GM19397 (cell line): Measurements from ENCODE around the gene PSMC4.

Source experiments
- ATAC-seq: cut with Tn5 transposase; IDR thresholded peaks from one replicate; pipeline ENCODE4 v1.9.1; 2021; ENCODE audit warnings: mild to moderate bottlenecking, moderate library complexity; ENCODE audit not compliant: unreplicated experiment

PSMC4 gene

GRCh38 chr19:39987167-39987566, 16.2 kb downstream of the PSMC4 start:
- ATAC-seq, result no peak

- no peak for ATAC-seq
Observed at GRCh38 chr19:39987596-39987995, 16.6 kb downstream of the PSMC4 start.

- no peak for ATAC-seq
Observed at GRCh38 chr19:39993605-39994004, 22.6 kb downstream of the PSMC4 start.

- no peak for ATAC-seq
Observed at GRCh38 chr19:39994361-39994760, 23.4 kb downstream of the PSMC4 start.

GRCh38 chr19:39995794-39996193, 24.8 kb downstream of the PSMC4 start:
- no peak for ATAC-seq

GRCh38 chr19:39996218-39996810, 25.3 kb downstream of the PSMC4 start:
- ATAC-seq, result peak; percentile 11

- peak; percentile 92 for ATAC-seq
Observed at GRCh38 chr19:39996811-39997637, 26.1 kb downstream of the PSMC4 start, which contains the start of gene ZNF546. TSS of gene ZNF546 (plus strand) at chr19:39997060. CDS start at chr19:39998327, 1,267 bp downstream.

GRCh38 chr19:39997638-39998216, 26.8 kb downstream of the PSMC4 start:
- no peak for ATAC-seq

- ATAC-seq, result no peak
Observed at GRCh38 chr19:39998501-39998900, 27.5 kb downstream of the PSMC4 start.

- no peak for ATAC-seq
Observed at GRCh38 chr19:40005691-40006272, 34.8 kb downstream of the PSMC4 start.

- no peak for ATAC-seq
Observed at GRCh38 chr19:40006273-40006691, 35.3 kb downstream of the PSMC4 start.

- no peak for ATAC-seq
Observed at GRCh38 chr19:40009674-40010073, 38.7 kb downstream of the PSMC4 start.

- no peak for ATAC-seq
Observed at GRCh38 chr19:40013991-40014390, 43.0 kb downstream of the PSMC4 start.

- ATAC-seq, result no peak
Observed at GRCh38 chr19:40023969-40024368, 53.0 kb downstream of the PSMC4 start.

- ATAC-seq, result no peak
Observed at GRCh38 chr19:40025938-40026596, 55.1 kb downstream of the PSMC4 start.

- no peak for ATAC-seq
Observed at GRCh38 chr19:40026597-40026970, 55.6 kb downstream of the PSMC4 start.
